Measurements from ENCODE around the gene DNAAF9. TPM values are rescaled to one million over a fixed set of nuclear protein-coding genes. Genes with fewer than 3 reads are reported as not detected.
A peak's percentile ranks its signal among the peaks of the same experiment; 100 is the strongest.

DNAAF9 gene
- total RNA-seq, 1 experiment from 2014 or later = 2.3 TPM

- POLR2A ChIA-PET (ENCODE audit: unreplicated experiment) = no interaction called here
- Histone ChIP-seq H3K27ac (ENCODE audit: low read length) (no peak overlapping the region), H3K9ac (ENCODE audit: low read length) (no peak overlapping the region), H3F3A (ENCODE audit: low read length, unreplicated experiment) (no peaks in the 10 kb centered on the region), H3K4me2 (ENCODE audit: low read length) (no peak overlapping the region), H3K27me3 (ENCODE audit: low read length) (no peaks in the 10 kb centered on the region), H4K20me1 (ENCODE audit: low read length) (no peaks in the 10 kb centered on the region), H3K36me3 (ENCODE audit: low read depth, low read length) (no peaks in the 10 kb centered on the region), H3K79me2 (ENCODE audit: low read length) (peaks cover 14% of the 10 kb centered on the region), H2AFZ (ENCODE audit: low read length) (no peak overlapping the region), H3K4me3 (ENCODE audit: low read length) (no peak overlapping the region), H3K9me3 (ENCODE audit: low read length) (no peaks in the 10 kb centered on the region), H3K9me2 (replicated peaks; ENCODE audit: low read length) (no peaks in the 10 kb centered on the region), H3K4me1 (ENCODE audit: insufficient read depth, low read length) (0 out of 2 replicates have a peak, but pooled peaks cover 14% of the 10 kb centered on the region)
- no peak for ATAC-seq
- TF ChIP-seq EZH2phosphoT487 (IDR thresholded peaks at IDR 0.05; ENCODE audit: borderline replicate concordance, low read length) (no peak), EZH2 (IDR thresholded peaks at IDR 0.05; ENCODE audit: low read length, unreplicated experiment) (no peak)
- TF ChIP-seq, protein P1, sequence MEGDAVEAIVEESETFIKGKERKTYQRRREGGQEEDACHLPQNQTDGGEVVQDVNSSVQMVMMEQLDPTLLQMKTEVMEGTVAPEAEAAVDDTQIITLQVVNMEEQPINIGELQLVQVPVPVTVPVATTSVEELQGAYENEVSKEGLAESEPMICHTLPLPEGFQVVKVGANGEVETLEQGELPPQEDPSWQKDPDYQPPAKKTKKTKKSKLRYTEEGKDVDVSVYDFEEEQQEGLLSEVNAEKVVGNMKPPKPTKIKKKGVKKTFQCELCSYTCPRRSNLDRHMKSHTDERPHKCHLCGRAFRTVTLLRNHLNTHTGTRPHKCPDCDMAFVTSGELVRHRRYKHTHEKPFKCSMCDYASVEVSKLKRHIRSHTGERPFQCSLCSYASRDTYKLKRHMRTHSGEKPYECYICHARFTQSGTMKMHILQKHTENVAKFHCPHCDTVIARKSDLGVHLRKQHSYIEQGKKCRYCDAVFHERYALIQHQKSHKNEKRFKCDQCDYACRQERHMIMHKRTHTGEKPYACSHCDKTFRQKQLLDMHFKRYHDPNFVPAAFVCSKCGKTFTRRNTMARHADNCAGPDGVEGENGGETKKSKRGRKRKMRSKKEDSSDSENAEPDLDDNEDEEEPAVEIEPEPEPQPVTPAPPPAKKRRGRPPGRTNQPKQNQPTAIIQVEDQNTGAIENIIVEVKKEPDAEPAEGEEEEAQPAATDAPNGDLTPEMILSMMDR (conservative IDR thresholded peaks at IDR 0.05; ENCODE audit: low read depth, low read length) = no peak
- no TSS peak for BruUV-seq (replicated peaks)
- intact Hi-C loops (cut with micrococcal nuclease) = no loop called here
- DNase-seq = no peak
- CTCF ChIA-PET = no interaction called here
These were observed 3.0 kb upstream of the DNAAF9 start for GRCh38 chr20:3410464-3410863.

- no TSS peak for BruUV-seq (replicated peaks)
- H2AFZ ChIP-seq (ENCODE audit: low read length) = peak overlapping the region; percentile 100; the same call in 1 of the 2 replicates
- CTCF ChIA-PET = no interaction called here
These were observed 1.9 kb upstream of the DNAAF9 start for GRCh38 chr20:3409417-3409816.

More at GRCh38 chr20:3409417-3409816, 1.9 kb upstream of the DNAAF9 start:
- Histone ChIP-seq H3K27ac (ENCODE audit: low read length) (no peak overlapping the region), H3K9me3 (ENCODE audit: low read length) (no peaks in the 10 kb centered on the region), H4K20me1 (ENCODE audit: low read length) (no peaks in the 10 kb centered on the region; the same call in 1 of the 2 replicates), H3K4me3 (ENCODE audit: low read length) (no peak overlapping the region), H3F3A (ENCODE audit: low read length, unreplicated experiment) (no peaks in the 10 kb centered on the region), H3K4me2 (ENCODE audit: low read length) (no peak overlapping the region), H3K9me2 (replicated peaks; ENCODE audit: low read length) (no peaks in the 10 kb centered on the region), H3K36me3 (ENCODE audit: low read depth, low read length) (no peaks in the 10 kb centered on the region), H3K9ac (ENCODE audit: low read length) (no peak overlapping the region), H3K79me2 (ENCODE audit: low read length) (peaks cover 21% of the 10 kb centered on the region), H3K4me1 (ENCODE audit: insufficient read depth, low read length) (0 out of 2 replicates have a peak, but pooled peaks cover 17% of the 10 kb centered on the region), H3K27me3 (ENCODE audit: low read length) (no peaks in the 10 kb centered on the region)
- DNase-seq (no peak), ATAC-seq (no peak)
- TF ChIP-seq, protein P1 (conservative IDR thresholded peaks at IDR 0.05; ENCODE audit: low read depth, low read length) = no peak
- TF ChIP-seq EZH2phosphoT487 (IDR thresholded peaks at IDR 0.05; ENCODE audit: borderline replicate concordance, low read length) = no peak
- no peak for TF ChIP-seq EZH2 (IDR thresholded peaks at IDR 0.05; ENCODE audit: low read length, unreplicated experiment)
- POLR2A ChIA-PET (ENCODE audit: unreplicated experiment) = interaction anchor here (0.8 kb wide), 1 partner anchor 187 kb away, joined by 6 read pairs; no protein-coding TSS in a partner anchor
- intact Hi-C loops (cut with micrococcal nuclease) = loop anchor here (5.0 kb wide), 1 partner anchor 63 kb away; the partner anchor contains the start of gene ATRN

Data from PC-3 (cell line).